ENCODE results near the gene JSRP1.

Gene JSRP1

GRCh38 chr19:2226840-2227360 is 29.3 kb downstream of the JSRP1 start:
- ChIA-PET CTCF (interaction anchor here (1.3 kb wide), 1 partner anchor 71 kb away, joined by 4 read pairs; no protein-coding TSS in a partner anchor), POLR2A (interaction anchor here (1.1 kb wide), 1 partner anchor 11 kb away, joined by 3 read pairs; no protein-coding TSS in a partner anchor)

GRCh38 chr19:2226051-2226839 is 30.0 kb downstream of the JSRP1 start:
- no peak for DNase-seq (ENCODE audit: low read depth, low spot score)
- no peak for TF ChIP-seq CTCF (IDR thresholded peaks at IDR 0.05; ENCODE audit: insufficient read depth, low read length, missing control alignments)
- no peak overlapping the region for H3K4me3 ChIP-seq (ENCODE audit: low read depth, low read length)
- ChIA-PET CTCF (interaction anchor here (1.3 kb wide), 1 partner anchor 70 kb away, joined by 4 read pairs; no protein-coding TSS in a partner anchor), POLR2A (interaction anchor here (1.1 kb wide), 1 partner anchor 10 kb away, joined by 3 read pairs; no protein-coding TSS in a partner anchor)

More at GRCh38 chr19:2226840-2227360, 29.3 kb downstream of the JSRP1 start:
- no peak for DNase-seq (ENCODE audit: low read depth, low spot score)
- TF ChIP-seq CTCF (IDR thresholded peaks at IDR 0.05; ENCODE audit: insufficient read depth, low read length, missing control alignments), result no peak
- H3K4me3 ChIP-seq (ENCODE audit: low read depth, low read length), result no peak overlapping the region

GRCh38 chr19:2225415-2226050 is 30.7 kb downstream of the JSRP1 start:
- no peak for TF ChIP-seq CTCF (IDR thresholded peaks at IDR 0.05; ENCODE audit: insufficient read depth, low read length, missing control alignments)
- H3K4me3 ChIP-seq (ENCODE audit: low read depth, low read length), result no peak overlapping the region
- DNase-seq (ENCODE audit: low read depth, low spot score), result no peak
- ChIA-PET CTCF (interaction anchor here (1.0 to 1.3 kb wide), 3 partner anchors 12 to 70 kb away, joined by 3 to 4 read pairs (median 3); no protein-coding TSS in a partner anchor), POLR2A (interaction anchor here (1.1 kb wide), 1 partner anchor 9 kb away, joined by 3 read pairs; no protein-coding TSS in a partner anchor)

GRCh38 chr19:2224754-2225349 is 31.4 kb downstream of the JSRP1 start:
- no peak for DNase-seq (ENCODE audit: low read depth, low spot score)
- H3K4me3 ChIP-seq (ENCODE audit: low read depth, low read length), result no peak overlapping the region
- TF ChIP-seq CTCF (IDR thresholded peaks at IDR 0.05; ENCODE audit: insufficient read depth, low read length, missing control alignments), result no peak
- ChIA-PET POLR2A (no interaction called here), CTCF (interaction anchor here (0.8 to 1.2 kb wide), 3 partner anchors 11 to 69 kb away, joined by 3 read pairs; no protein-coding TSS in a partner anchor)

GRCh38 chr19:2223959-2224358 is 32.3 kb downstream of the JSRP1 start:
- TF ChIP-seq CTCF (IDR thresholded peaks at IDR 0.05; ENCODE audit: insufficient read depth, low read length, missing control alignments), result no peak
- CTCF ChIA-PET, result interaction anchor here (0.9 to 1.3 kb wide), 2 partner anchors 15 to 68 kb away, joined by 3 read pairs; no protein-coding TSS in a partner anchor
- POLR2A ChIA-PET, result no interaction called here
- no peak for DNase-seq (ENCODE audit: low read depth, low spot score)
- H3K4me3 ChIP-seq (ENCODE audit: low read depth, low read length), result no peak overlapping the region
